GM21723 (cell line): ENCODE results near the gene KRT31.
"Not testable (repeated sequence)": the region's sequence is repeated elsewhere in the genome, so short reads cannot be mapped to it uniquely, and the experiment has no call there.

ENCODE experiments used
- ATAC-seq: cut with Tn5 transposase; IDR thresholded peaks from one replicate; pipeline ENCODE4 v1.9.1; 2021; ENCODE audit warnings: mild to moderate bottlenecking, moderate library complexity; ENCODE audit not compliant: unreplicated experiment

KRT31 gene

GRCh38 chr17:41418116-41418860 lies 20.9 kb upstream of the KRT31 start:
- ATAC-seq, result no peak

- no peak for ATAC-seq
Measured at GRCh38 chr17:41417576-41418015, 20.2 kb upstream of the KRT31 start.

- ATAC-seq, result no peak
Measured at GRCh38 chr17:41417127-41417526, 19.7 kb upstream of the KRT31 start.

GRCh38 chr17:41416479-41416878 lies 19.1 kb upstream of the KRT31 start:
- ATAC-seq, result no peak

GRCh38 chr17:41415833-41416335 lies 18.5 kb upstream of the KRT31 start:
- no peak for ATAC-seq

GRCh38 chr17:41415411-41415810 lies 18.0 kb upstream of the KRT31 start:
- no peak for ATAC-seq

GRCh38 chr17:41413982-41414381 lies 16.6 kb upstream of the KRT31 start:
- ATAC-seq, result no peak

GRCh38 chr17:41413353-41413957 lies 16.0 kb upstream of the KRT31 start:
- ATAC-seq, result no peak

GRCh38 chr17:41411072-41411840 lies 13.8 kb upstream of the KRT31 start:
- ATAC-seq, result no peak

- ATAC-seq, result no peak
Measured at GRCh38 chr17:41407226-41407625, 9.8 kb upstream of the KRT31 start.

GRCh38 chr17:41406205-41406604 lies 8.8 kb upstream of the KRT31 start:
- no peak for ATAC-seq

- ATAC-seq, result no peak
Measured at GRCh38 chr17:41404024-41404671, 6.7 kb upstream of the KRT31 start.

- no peak for ATAC-seq
Measured at GRCh38 chr17:41403404-41404023, 6.1 kb upstream of the KRT31 start.

- ATAC-seq, result no peak
Measured at GRCh38 chr17:41402161-41402560, 4.8 kb upstream of the KRT31 start.

- no peak for ATAC-seq
Measured at GRCh38 chr17:41396340-41396739, 1.1 kb downstream of the KRT31 start.

GRCh38 chr17:41395611-41396010 lies 1.8 kb downstream of the KRT31 start:
- no peak for ATAC-seq

GRCh38 chr17:41395044-41395443 lies 2.4 kb downstream of the KRT31 start:
- ATAC-seq, result not testable (repeated sequence)

- ATAC-seq, result no peak
Measured at GRCh38 chr17:41394254-41394996, 3.0 kb downstream of the KRT31 start.

GRCh38 chr17:41393826-41394225 lies 3.6 kb downstream of the KRT31 start:
- no peak for ATAC-seq

GRCh38 chr17:41393294-41393693 lies 4.1 kb downstream of the KRT31 start:
- no peak for ATAC-seq
